Kidney epithelial cell (primary cell): ENCODE data around the gene VGF. TPM values are rescaled to one million over a fixed set of nuclear protein-coding genes. Genes with fewer than 3 reads are reported as not detected.

ENCODE experiments used
- total RNA-seq: library from RNA; depleted of rRNA; stranded (reverse); fragments of >200 nt; gene quantifications from 2 replicates; pipeline ENCODE4 v1.2.3, GENCODE V29; 2015

The VGF gene
- total RNA-seq, 1 donor from 2014 or later: 17.8 TPM

Other genes starting within 250 kb of the VGF start
- 0.17 and 0.34 TPM in 2 replicates for gene MUC3A, start 216.0 kb downstream of the VGF start, total RNA-seq
- gene MUC12, start 196.0 kb downstream of the VGF start, total RNA-seq: 2.9 and 4.2 TPM in 2 replicates
- not detected in 2 replicates for gene MUC17, start 145.5 kb downstream of the VGF start, total RNA-seq
- gene TRIM56, start 80.1 kb downstream of the VGF start, total RNA-seq: 15.8 and 16.7 TPM in 2 replicates
- gene SERPINE1, start 38.5 kb downstream of the VGF start, total RNA-seq: 229 and 245 TPM in 2 replicates
- 155 and 183 TPM in 2 replicates for gene AP1S1, start 11.1 kb downstream of the VGF start, total RNA-seq
- not detected in 2 replicates for gene NAT16, start 14.7 kb upstream of the VGF start, total RNA-seq
- not detected in 2 replicates for gene MOGAT3, start 35.5 kb upstream of the VGF start, total RNA-seq
- gene PLOD3, start 52.0 kb upstream of the VGF start, total RNA-seq: 95.6 and 102 TPM in 2 replicates
- 90.2 and 109 TPM in 2 replicates for gene ZNHIT1, start 52.6 kb upstream of the VGF start, total RNA-seq
- gene CLDN15, start 72.2 kb upstream of the VGF start, total RNA-seq: 4.8 and 10.3 TPM in 2 replicates
- 203 and 231 TPM in 2 replicates for gene FIS1, start 79.5 kb upstream of the VGF start, total RNA-seq
- gene IFT22, start 156.2 kb upstream of the VGF start, total RNA-seq: 37.3 and 39.6 TPM in 2 replicates
- gene COL26A1, start 197.3 kb upstream of the VGF start, total RNA-seq: 0.21 and 0.42 TPM in 2 replicates